ENCODE results near the gene MAML3.

Gene MAML3

DNA sequence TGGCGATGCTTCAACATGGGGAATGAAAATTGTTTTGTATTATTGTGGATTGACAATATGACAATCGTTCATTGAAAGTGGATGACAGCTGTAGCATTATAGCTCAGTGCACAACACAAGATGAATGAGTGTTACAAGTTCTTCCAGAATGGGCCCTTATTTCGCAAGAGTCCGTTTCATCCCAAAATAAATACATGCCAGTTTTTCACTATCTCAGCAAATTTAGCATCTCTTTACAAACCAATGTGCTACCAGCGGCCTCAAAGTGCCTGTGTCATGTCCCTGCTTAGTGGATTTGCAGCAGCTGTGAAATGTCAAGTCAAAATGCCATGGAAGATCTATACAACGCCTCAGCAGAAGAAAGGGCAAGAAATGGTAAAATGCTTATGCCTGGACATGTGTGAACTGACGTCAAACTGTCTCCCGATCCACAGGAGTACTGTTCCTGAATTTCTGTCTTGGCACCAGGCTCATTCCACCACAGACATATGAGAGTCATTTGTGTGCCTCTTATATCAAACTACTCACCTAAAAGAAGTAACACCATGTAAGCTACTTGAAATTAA is 109.6 kb downstream of the MAML3 start:
- peak in 4 of 14 donors; percentile 10 to 42 (median 22) for DNase-seq

- no peak for DNase-seq
Observed at GRCh38 chr4:140042634-140043033, 111.3 kb downstream of the MAML3 start.

DNA sequence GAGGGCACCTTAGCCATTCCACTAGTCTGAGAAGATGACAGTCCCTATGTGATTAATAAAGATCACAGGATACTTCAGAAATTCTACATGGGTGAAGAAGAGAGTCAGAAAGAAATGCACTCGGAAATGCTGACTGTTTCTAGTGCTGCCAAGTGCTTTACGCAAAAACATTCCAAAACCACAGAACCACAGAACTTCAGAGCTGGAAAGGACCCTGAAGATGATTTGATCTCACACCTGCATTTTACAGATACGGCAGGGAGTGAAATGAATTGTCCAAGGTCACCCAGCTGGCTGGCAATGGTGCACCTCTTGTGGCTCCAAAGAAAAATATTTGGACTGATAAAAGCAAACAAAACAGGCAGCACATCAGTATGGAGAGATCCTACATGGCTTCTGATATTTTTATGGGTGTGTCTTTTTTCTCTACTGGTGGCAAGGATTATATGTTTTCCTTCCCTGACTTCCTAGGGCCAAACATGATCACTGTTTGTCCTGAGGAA is 115.9 kb downstream of the MAML3 start:
- no peak for DNase-seq

DNA sequence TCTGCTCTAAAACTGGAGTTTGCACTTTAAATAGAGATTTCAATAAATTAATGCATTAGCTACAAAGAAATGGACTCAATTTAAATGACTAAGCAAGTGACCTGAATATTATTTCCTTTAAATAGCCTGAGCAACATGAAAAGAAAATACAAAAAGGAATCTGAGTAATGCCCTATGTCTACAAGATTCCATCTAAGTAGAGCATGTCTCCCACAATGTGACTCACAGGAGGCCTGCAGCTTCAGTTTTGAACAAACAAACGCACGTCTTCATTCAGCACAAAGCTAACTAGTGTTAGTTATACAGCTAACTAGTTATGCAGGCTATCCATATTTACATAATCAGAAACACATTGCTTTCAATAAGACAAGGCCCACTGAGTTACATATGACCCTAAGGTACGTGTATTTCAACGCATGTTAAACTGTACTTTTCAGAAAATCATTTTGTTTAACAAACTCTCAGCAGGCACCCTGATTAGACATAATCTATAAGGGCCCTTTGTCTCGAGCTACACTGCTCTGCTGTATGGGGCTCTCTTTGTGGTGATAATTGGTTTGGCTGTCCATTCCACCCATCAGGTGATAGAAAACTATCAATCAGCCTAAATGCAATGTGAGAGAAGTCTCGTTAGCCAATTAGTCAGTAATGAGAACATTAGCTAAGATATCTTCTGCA is 116.5 kb downstream of the MAML3 start:
- DNase-seq, result no peak

- no peak for DNase-seq
Observed at GRCh38 chr4:140031706-140032105, 122.3 kb downstream of the MAML3 start.

DNA sequence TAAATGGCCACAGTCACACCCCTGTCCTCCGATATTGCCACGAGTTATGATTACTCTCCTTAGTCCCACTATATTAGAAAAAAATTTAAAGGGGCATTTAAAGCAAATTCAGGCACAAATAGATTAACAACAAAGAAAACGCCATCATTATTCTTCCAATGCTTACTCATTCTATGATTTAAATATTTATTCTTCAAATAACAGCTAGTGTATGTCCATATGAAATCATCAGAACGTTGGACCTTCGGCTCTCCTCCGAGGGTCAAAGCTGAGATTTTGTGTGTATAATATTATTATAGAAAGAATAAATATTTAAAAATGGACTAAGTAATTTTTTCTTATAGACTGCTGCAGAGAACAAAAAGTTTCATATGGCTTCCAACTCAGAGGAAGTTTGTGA is 122.9 kb downstream of the MAML3 start:
- no peak for DNase-seq

- no peak for DNase-seq
Observed at GRCh38 chr4:140028676-140029517, 125.1 kb downstream of the MAML3 start.

- DNase-seq, result no peak
Observed at GRCh38 chr4:140028101-140028500, 125.9 kb downstream of the MAML3 start.

DNA sequence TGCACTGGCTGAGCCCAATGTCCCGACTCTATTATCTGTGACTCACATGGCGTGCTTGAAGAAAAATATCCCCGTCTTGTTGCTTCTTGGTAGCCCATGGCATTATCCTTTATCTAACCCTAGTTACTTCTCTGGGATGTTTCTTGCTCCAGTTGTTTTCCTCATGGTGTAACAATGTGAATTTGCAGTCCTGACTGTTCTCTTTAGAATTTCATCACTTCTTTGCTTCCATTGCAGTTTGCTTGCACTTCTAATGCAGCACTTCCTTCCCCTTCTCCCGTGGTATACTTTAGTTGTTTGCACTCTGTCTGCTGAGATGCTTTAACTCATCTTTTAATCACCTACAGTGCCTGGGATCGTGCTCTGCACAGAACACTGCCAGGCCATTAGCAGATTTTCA is 126.9 kb downstream of the MAML3 start:
- DNase-seq, result no peak

DNA sequence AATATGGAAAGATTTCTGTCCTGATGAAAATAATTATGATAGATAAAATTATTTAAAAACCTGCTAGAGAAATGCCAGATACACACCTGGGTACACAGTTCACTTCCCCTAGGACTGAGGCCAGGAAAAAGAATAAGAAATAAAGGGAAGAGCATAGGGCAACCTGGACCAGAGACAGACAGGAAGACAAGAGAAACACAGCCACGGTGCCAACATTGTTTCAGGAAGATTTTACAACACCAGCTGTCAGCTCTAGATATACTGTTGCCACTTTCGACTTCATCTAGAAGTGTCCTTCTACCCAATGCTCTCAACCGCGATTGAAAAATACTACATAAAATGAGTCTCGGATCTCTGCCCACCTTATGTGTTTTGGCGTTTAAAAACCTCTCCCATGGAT is 128.5 kb downstream of the MAML3 start:
- DNase-seq, result no peak

DNA sequence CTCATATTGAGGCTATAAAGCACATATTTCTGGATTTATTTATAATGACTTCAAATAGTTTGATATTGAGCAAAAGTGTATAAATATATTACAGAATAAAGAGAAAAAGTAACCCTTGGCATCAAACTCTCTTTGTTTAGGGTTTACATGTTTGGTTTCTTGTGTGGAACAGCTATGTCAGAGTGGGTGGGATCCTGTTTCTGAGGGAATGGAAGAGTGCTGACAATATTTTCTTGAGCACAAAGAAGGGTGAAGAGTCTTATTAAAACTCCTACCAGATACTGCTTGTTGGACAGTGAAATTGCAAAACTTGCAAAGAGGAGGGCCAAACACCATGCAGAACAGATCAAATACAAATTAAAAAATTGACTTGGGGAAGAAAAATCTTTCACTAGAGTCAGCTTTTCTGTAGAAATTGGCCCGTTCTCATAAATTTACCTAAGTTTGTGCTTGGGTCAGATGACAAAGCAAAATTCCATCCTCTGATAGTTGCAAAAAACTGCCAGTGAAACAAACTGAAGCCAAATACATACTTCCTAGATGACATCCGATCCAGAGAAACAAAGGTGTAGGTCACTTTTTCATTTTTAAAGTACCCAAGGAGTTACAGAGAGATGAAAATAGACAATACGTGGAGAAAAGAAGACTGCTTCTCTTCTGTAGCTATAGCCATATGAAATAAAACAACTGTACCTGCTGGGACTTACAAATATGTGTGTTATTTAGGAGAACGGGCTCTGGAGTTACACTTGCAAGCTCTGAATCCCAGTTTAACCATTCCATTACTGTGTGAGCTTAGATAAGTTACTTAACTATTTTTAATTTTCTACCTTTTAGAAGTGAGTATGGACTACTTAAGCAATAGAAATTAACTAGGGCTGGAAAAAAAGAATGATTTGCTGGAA is 133.3 kb downstream of the MAML3 start:
- DNase-seq, result no peak

GRCh38 chr4:140019619-140020347 is 134.2 kb downstream of the MAML3 start:
- peak in 1 of 14 donors; percentile 45 for DNase-seq

DNA sequence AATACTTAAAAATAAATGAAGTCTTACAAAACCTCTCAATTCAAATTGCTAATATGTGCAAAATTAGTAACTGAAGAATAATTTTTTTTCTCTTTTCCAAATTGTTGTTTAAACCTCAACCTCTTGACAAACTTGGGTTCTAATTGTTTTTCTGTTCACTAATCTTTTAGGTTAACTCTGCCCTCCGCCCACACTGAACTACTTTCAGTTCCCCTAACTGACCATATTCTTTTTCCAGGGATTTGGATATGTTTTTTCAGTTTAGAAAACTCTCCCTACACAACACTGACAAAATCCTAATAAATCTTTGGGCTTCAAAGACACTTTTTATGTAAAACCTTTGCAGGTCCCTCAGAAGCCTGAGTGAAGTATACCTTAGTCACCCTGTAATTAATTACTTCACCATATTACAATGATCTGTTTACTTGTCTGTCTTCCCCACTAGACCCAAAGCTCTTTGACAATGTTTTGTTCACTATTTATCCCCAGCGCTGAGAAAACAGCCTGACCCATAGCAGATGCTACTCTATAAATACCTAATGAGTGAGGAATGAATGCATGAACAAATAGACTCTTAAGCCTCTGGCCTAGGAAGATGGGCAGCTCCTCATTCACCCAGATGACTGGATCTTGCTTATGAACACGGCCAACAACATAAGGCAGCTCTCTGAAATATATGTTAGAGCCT is 134.9 kb downstream of the MAML3 start:
- DNase-seq, result peak in 1 of 14 donors; percentile 45

GRCh38 chr4:140014284-140014683 is 139.7 kb downstream of the MAML3 start:
- DNase-seq, result no peak

GRCh38 chr4:140012688-140013486 is 141.1 kb downstream of the MAML3 start:
- DNase-seq, result peak in 9 of 14 donors; percentile 9 to 55 (median 23)

DNA sequence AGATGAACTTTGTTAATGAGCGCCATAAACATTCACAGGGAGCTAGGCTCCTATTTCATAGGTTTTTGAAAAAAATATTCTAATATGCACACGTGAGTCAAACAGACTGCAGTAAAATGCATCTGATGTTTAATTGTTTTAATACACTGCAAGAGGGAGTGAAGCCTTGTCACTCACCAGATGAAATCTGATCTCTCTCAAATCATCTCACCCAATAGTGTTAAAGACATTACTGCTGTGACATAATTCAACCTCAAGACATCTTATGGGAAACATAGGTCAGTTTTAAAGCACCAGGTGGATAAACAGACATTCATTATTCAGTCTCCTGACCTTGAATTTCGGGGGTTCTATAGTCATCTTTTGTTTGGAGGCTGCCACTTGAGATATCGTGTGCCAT is 148.3 kb downstream of the MAML3 start:
- no peak for DNase-seq

DNA sequence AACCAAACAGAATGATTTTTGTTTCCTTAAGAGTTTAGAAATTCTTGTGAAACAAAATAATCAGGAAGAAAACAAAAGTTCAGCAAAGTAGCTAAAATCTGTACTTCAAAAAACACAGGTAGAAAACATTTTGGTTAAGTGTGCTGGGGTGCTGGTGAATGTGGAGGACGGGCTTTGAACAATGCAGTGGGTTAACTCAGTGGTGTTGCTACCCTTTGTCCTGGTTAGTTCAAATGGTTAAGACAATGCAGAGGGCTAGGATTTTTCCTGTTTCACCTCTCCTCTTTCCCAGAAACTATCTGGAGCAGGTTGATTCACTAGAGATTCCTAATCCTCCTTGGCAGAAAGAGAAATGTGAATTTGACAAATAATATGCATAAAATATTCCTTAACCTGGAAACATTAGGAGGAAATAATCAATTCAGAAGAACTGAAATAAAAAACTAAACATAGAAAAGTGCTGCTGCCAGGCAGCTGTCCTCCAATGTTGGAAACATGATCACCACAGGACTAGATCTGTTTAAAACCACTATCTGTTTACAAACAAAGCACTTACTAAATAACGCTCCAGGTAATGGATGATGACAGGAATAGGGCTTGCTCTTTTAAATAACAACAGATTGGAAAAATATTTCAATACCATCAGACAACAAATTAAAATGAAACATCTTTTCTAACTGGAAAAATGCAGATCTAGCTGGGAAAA is 148.9 kb downstream of the MAML3 start:
- DNase-seq, result no peak

DNA sequence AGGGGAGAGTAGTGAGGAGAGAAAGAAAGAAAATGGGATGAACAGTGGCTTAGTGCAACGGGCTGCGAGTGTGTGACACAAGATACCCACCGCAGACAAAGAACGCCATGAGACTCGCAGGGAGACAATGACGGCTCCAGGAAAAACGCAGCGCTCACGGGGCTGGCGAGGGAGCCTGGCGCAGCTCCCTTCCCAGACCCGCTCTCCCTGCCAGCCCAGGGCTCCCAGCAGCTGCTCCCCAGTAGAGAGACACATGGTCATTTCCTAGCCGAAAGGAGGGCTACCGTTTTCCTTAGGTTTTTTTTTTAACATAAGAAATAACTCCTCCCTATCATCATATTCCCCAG is 149.5 kb downstream of the MAML3 start:
- peak in 10 of 14 donors; percentile 23 to 82 (median 40) for DNase-seq

GRCh38 chr4:140003876-140004548 is 150.0 kb downstream of the MAML3 start:
- DNase-seq, result peak in 1 of 14 donors; percentile 42

Data from C1 segment of cervical spinal cord (tissue), 14 donors.